Thyroid gland (tissue), 4 donors: ENCODE results near the gene TMC6. TPM values are rescaled to one million over a fixed set of nuclear protein-coding genes. Genes with fewer than 3 reads are reported as not detected.

ENCODE experiments used
- DNase-seq, 2 donors: peaks; one replicate each; pipeline ENCODE4 v3.0.0-alpha.2; 2019
- H3K27ac ChIP-seq, 3 donors: fragments of 200-600 bp; sonication (generic); 1 replicate in 2 of 3; 2 replicates in 1 of 3; pipeline ENCODE4 v1.5.1; 2016 to 2019; ENCODE audit warnings: mild to moderate bottlenecking in 1 of 3, moderate library complexity in 1 of 3
- H3K27me3 ChIP-seq: fragments of 200-600 bp; sonication (generic); one replicate; pipeline ENCODE4 v1.5.1; 2019
- H3K36me3 ChIP-seq, 2 donors: fragments of 200-600 bp; sonication (generic); one replicate each; pipeline ENCODE4 v1.5.1; 2016 to 2019
- H3K4me1 ChIP-seq, 2 donors: fragments of 200-600 bp; sonication (generic); one replicate each; pipeline ENCODE4 v1.5.1; 2017 to 2019
- H3K4me3 ChIP-seq, 3 donors: fragments of 200-600 bp; sonication (generic); replicated peaks in 1 of 3; 1 replicate in 2 of 3; 2 replicates in 1 of 3; pipeline ENCODE4 v1.5.1; 2016; ENCODE audit warnings: mild to moderate bottlenecking in 1 of 3
- H3K9me3 ChIP-seq: fragments of 200-600 bp; sonication (generic); one replicate; pipeline ENCODE4 v1.5.1; 2017
- POLR2A ChIP-seq, 2 donors: fragments of 450-650 bp; IDR thresholded peaks; one replicate each; pipeline ENCODE4 v1.6.1; 2017; ENCODE audit warnings: antibody characterized with exemption in 2 of 2, mild to moderate bottlenecking in 2 of 2, moderate library complexity in 1 of 2
- WGBS, 2 donors: methylation state at CpG; one replicate each; pipeline ENCODE4 v1.1.5; 2017; 5-methylcytosine and 5-hydroxymethylcytosine counted together
- intact Hi-C: fragments of 100-400 bp; cut with DNase I; formaldehyde crosslinking; loops from one replicate; pipeline ENCODE4 v1.15.1; 2023
- total RNA-seq, 4 donors: library from RNA; depleted of rRNA; stranded (reverse); fragments of >200 nt; gene quantifications; one replicate each; pipeline ENCODE4 v1.2.3, GENCODE V29; 2016
- TF ChIP-seq, protein P1 (sequence below), 6 experiments: fragments of 200-600 bp in 3 of 6; fragments of 450-650 bp in 3 of 6; sonication (generic) in 3 of 6; IDR thresholded peaks; one replicate each; pipeline ENCODE4 v1.5.1; 2016 to 2019; ENCODE audit warnings: antibody characterized with exemption in 6 of 6, mild to moderate bottlenecking in 2 of 6, inconsistent platforms in 1 of 6, moderate library complexity in 1 of 6

Gene TMC6
- total RNA-seq, 4 donors from 2014 or later, result 10.0 to 22.8 (median 20.4) TPM

DNA sequence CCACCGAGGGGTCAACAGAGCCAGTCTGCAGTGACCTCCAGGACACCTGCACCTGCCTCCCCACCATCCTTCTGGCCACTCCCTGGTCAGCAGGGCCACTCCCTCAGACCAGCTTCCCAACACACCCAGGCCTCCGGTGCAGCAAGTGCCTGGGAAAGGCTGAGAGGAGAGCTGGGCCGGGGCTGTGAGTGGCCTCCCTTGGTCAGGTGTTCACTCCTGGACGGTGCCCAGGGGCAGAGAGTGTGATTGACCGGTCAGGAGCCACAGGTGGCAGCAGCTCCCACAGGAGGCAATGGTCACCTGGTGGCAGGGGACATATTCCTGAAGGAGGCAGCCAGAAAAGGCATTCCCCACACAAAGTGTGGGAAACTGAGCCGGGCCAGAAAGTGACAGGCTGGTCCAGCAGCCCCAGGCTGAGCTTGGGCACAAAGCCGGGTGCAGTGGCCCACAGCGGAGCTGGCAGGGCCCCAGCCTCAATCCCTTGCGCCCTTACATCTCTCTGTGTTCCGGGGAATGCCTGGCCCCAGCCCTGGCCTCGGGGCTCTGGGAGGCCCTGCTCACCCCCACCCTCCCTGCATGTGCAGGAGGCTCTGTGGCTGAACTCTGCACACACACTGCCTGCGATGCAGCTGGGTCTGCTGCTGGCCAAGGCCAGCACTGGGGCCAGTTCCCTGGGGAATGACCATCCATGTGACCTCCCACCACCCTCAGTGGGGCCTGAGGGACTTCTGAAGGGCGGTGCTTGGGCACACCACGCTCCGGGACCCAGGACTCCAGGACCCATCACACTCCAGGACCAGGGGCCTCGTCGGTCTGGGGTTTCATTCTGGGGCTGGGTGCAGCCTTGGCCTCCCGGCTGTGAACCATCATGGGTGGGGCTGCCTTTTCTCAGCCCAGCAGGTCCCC lies 16.4 kb upstream of the TMC6 start:
- peak overlapping the region; percentile 17 to 80 (median 68) for H3K27ac ChIP-seq
- peaks cover 26 to 44% of the 10 kb centered on the region in 2 donors for H3K4me1 ChIP-seq
- TF ChIP-seq, protein P1, sequence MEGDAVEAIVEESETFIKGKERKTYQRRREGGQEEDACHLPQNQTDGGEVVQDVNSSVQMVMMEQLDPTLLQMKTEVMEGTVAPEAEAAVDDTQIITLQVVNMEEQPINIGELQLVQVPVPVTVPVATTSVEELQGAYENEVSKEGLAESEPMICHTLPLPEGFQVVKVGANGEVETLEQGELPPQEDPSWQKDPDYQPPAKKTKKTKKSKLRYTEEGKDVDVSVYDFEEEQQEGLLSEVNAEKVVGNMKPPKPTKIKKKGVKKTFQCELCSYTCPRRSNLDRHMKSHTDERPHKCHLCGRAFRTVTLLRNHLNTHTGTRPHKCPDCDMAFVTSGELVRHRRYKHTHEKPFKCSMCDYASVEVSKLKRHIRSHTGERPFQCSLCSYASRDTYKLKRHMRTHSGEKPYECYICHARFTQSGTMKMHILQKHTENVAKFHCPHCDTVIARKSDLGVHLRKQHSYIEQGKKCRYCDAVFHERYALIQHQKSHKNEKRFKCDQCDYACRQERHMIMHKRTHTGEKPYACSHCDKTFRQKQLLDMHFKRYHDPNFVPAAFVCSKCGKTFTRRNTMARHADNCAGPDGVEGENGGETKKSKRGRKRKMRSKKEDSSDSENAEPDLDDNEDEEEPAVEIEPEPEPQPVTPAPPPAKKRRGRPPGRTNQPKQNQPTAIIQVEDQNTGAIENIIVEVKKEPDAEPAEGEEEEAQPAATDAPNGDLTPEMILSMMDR (IDR thresholded peaks at IDR 0.05), result no peak
- no peak for TF ChIP-seq POLR2A (IDR thresholded peaks at IDR 0.05)
- DNase-seq, result peak; percentile 91 to 96
- H3K4me3 ChIP-seq, result no peak overlapping the region
- H3K27me3 ChIP-seq, result no peaks in the 10 kb centered on the region
- intact Hi-C loops, result no loop called here
- no peaks in the 10 kb centered on the region for H3K9me3 ChIP-seq
- 51 to 52% methylated on average over 9 of the region's 18 CpGs for WGBS, 2 donors
- H3K36me3 ChIP-seq, result no peaks in the 10 kb centered on the region

DNA sequence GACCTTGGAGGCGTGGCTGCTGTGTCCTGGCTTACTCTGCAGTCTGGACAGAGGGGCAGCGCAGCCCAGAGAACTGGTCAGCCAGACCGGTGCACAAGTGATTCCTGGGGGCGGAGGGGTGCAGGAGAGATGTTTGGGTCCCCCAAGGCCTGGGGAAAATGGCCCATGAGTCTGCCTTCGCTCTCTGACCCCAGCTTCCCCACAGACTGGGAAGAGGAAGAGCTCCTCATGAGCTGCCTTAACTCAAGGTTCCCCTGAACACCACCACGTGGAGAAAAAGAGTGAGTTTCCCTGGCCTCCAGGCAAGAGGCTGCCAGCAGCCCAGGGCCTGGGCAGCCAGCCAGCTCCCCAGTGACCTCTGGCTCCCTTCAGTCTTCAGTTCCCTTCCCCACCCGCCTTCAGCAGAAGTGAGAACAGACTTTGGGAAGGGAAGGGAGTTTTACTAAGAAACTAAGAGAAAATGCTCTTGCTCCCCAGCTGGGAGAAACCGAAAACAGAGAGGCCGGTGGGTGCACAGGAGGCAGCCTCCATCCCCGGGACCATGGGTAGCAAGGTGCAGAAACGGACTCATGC lies 15.7 kb upstream of the TMC6 start:
- no peak for TF ChIP-seq POLR2A (IDR thresholded peaks at IDR 0.05)
- TF ChIP-seq, protein P1 (IDR thresholded peaks at IDR 0.05), result no peak
- intact Hi-C loops, result no loop called here
- WGBS, 2 donors, result 52 to 54% methylated on average over 8 to 11 of the region's 11 CpGs
- peak; percentile 76 to 82 for DNase-seq
- no peaks in the 10 kb centered on the region for H3K36me3 ChIP-seq
- H3K4me1 ChIP-seq, result peaks cover 26 to 44% of the 10 kb centered on the region in 2 donors
- peak overlapping the region; percentile 17 to 80 (median 68) for H3K27ac ChIP-seq
- no peaks in the 10 kb centered on the region for H3K27me3 ChIP-seq
- no peaks in the 10 kb centered on the region for H3K9me3 ChIP-seq
- H3K4me3 ChIP-seq, result no peak overlapping the region

GRCh38 chr17:78143214-78144146 lies 14.9 kb upstream of the TMC6 start:
- WGBS, 2 donors, result 85 to 88% methylated on average over 18 of the region's 21 CpGs
- H3K9me3 ChIP-seq, result no peaks in the 10 kb centered on the region
- intact Hi-C loops, result no loop called here
- no peak for DNase-seq
- TF ChIP-seq, protein P1 (IDR thresholded peaks at IDR 0.05), result no peak
- no peak for TF ChIP-seq POLR2A (IDR thresholded peaks at IDR 0.05)
- peak overlapping the region; percentile 17 to 80 (median 68) for H3K27ac ChIP-seq
- H3K27me3 ChIP-seq, result no peaks in the 10 kb centered on the region
- no peak overlapping the region for H3K4me3 ChIP-seq
- H3K4me1 ChIP-seq, result peaks cover 26 to 44% of the 10 kb centered on the region in 2 donors
- H3K36me3 ChIP-seq, result no peaks in the 10 kb centered on the region

GRCh38 chr17:78142119-78142861 lies 13.7 kb upstream of the TMC6 start:
- peaks cover 26 to 44% of the 10 kb centered on the region in 2 donors for H3K4me1 ChIP-seq
- no peaks in the 10 kb centered on the region for H3K9me3 ChIP-seq
- whole genome bisulfite sequencing, 2 donors, result 71 to 92% methylated on average over 12 to 16 of the region's 16 CpGs
- H3K36me3 ChIP-seq, result no peaks in the 10 kb centered on the region
- no peak for TF ChIP-seq POLR2A (IDR thresholded peaks at IDR 0.05)
- TF ChIP-seq, protein P1 (IDR thresholded peaks at IDR 0.05), result no peak
- DNase-seq, result peak; percentile 91 to 92
- H3K4me3 ChIP-seq, result no peak overlapping the region
- no peak overlapping the region for H3K27ac ChIP-seq
- no peaks in the 10 kb centered on the region for H3K27me3 ChIP-seq
- intact Hi-C loops, result no loop called here
